Measurements from ENCODE around the gene LGALS7. TPM values are rescaled to one million over a fixed set of nuclear protein-coding genes. Genes with fewer than 3 reads are reported as not detected.

The LGALS7 gene
- total RNA-seq, 1 donor from 2014 or later: not detected

- H3K79me2 ChIP-seq (ENCODE audit: insufficient read depth, low read length): no peaks in the 10 kb centered on the region
Observed at GRCh38 chr19:38769635-38770211, 3.6 kb downstream of the LGALS7 start.

GRCh38 chr19:38766276-38767047 is 6.9 kb downstream of the LGALS7 start:
- no peaks in the 10 kb centered on the region for H3K4me1 ChIP-seq (ENCODE audit: insufficient read depth, low read length)
- H3K4me3 Mint-ChIP-seq (ENCODE audit: unreplicated experiment): no peak overlapping the region
- FAIRE-seq (no peak), DNase-seq (ENCODE audit: low read depth) (no peak)
- no peak overlapping the region for H3K9ac ChIP-seq (ENCODE audit: low read length)
- H3K4me3 ChIP-seq (ENCODE audit: insufficient read depth, low read depth, low read length): no peak overlapping the region
- no peak overlapping the region for H3K27ac ChIP-seq (ENCODE audit: low read depth, low read length)
- TF ChIP-seq EZH2 (IDR thresholded peaks at IDR 0.05; ENCODE audit: insufficient read depth, low read length) (no peak), CTCF (IDR thresholded peaks at IDR 0.05; ENCODE audit: insufficient read depth, low read depth, low read length) (no peak)
- no peaks in the 10 kb centered on the region for H3K79me2 ChIP-seq (ENCODE audit: insufficient read depth, low read length)
- no peaks in the 10 kb centered on the region for H4K20me1 ChIP-seq (ENCODE audit: insufficient read depth, low read length)
- no peaks in the 10 kb centered on the region for H3K36me3 Mint-ChIP-seq (ENCODE audit: low read depth, unreplicated experiment)
- no peaks in the 10 kb centered on the region for H3K27me3 ChIP-seq (ENCODE audit: insufficient read depth, low read length)
- H2AFZ ChIP-seq (ENCODE audit: low read depth, low read length): no peak overlapping the region
- peaks cover 3% of the 10 kb centered on the region for H3K9me3 Mint-ChIP-seq (ENCODE audit: unreplicated experiment)
- no peaks in the 10 kb centered on the region for H3K4me1 Mint-ChIP-seq (ENCODE audit: low read depth, unreplicated experiment)
- H3K27me3 Mint-ChIP-seq (ENCODE audit: low read depth, unreplicated experiment): peaks cover 5% of the 10 kb centered on the region
- H3K36me3 ChIP-seq (ENCODE audit: insufficient read depth, low read length): no peaks in the 10 kb centered on the region
- H3K27ac Mint-ChIP-seq (ENCODE audit: unreplicated experiment): no peak overlapping the region
- H3K9me3 ChIP-seq (ENCODE audit: insufficient read depth, low read depth, low read length): no peaks in the 10 kb centered on the region
- no peak overlapping the region for H3K4me2 ChIP-seq (ENCODE audit: low read length)

More at GRCh38 chr19:38769635-38770211, 3.6 kb downstream of the LGALS7 start:
- Histone ChIP-seq H3K27me3 (ENCODE audit: insufficient read depth, low read length) (no peaks in the 10 kb centered on the region), H2AFZ (ENCODE audit: low read depth, low read length) (peak overlapping the region; percentile 94), H3K27ac (ENCODE audit: low read depth, low read length) (no peak overlapping the region), H3K9ac (ENCODE audit: low read length) (no peak overlapping the region), H3K4me2 (ENCODE audit: low read length) (peak overlapping the region; percentile 57), H3K4me3 (ENCODE audit: insufficient read depth, low read depth, low read length) (no peak overlapping the region), H3K9me3 (ENCODE audit: insufficient read depth, low read depth, low read length) (no peaks in the 10 kb centered on the region), H3K4me1 (ENCODE audit: insufficient read depth, low read length) (no peaks in the 10 kb centered on the region), H3K36me3 (ENCODE audit: insufficient read depth, low read length) (no peaks in the 10 kb centered on the region), H4K20me1 (ENCODE audit: insufficient read depth, low read length) (no peaks in the 10 kb centered on the region)
- DNase-seq (ENCODE audit: low read depth) (peak; percentile 19), FAIRE-seq (no peak)
- Mint-ChIP-seq H3K27me3 (ENCODE audit: low read depth, unreplicated experiment) (peaks cover 10% of the 10 kb centered on the region), H3K4me1 (ENCODE audit: low read depth, unreplicated experiment) (no peaks in the 10 kb centered on the region), H3K4me3 (ENCODE audit: unreplicated experiment) (no peak overlapping the region), H3K9me3 (ENCODE audit: unreplicated experiment) (peaks cover 3% of the 10 kb centered on the region), H3K36me3 (ENCODE audit: low read depth, unreplicated experiment) (no peaks in the 10 kb centered on the region), H3K27ac (ENCODE audit: unreplicated experiment) (no peak overlapping the region)
- TF ChIP-seq EZH2 (IDR thresholded peaks at IDR 0.05; ENCODE audit: insufficient read depth, low read length): no peak
- TF ChIP-seq CTCF (IDR thresholded peaks at IDR 0.05; ENCODE audit: insufficient read depth, low read depth, low read length): peak; percentile 21

- Histone ChIP-seq H4K20me1 (ENCODE audit: insufficient read depth, low read length) (no peaks in the 10 kb centered on the region), H3K27ac (ENCODE audit: low read depth, low read length) (no peak overlapping the region), H3K9me3 (ENCODE audit: insufficient read depth, low read depth, low read length) (no peaks in the 10 kb centered on the region), H3K4me1 (ENCODE audit: insufficient read depth, low read length) (no peaks in the 10 kb centered on the region), H3K36me3 (ENCODE audit: insufficient read depth, low read length) (no peaks in the 10 kb centered on the region), H3K4me3 (ENCODE audit: insufficient read depth, low read depth, low read length) (no peak overlapping the region), H3K27me3 (ENCODE audit: insufficient read depth, low read length) (no peaks in the 10 kb centered on the region), H3K9ac (ENCODE audit: low read length) (no peak overlapping the region), H3K4me2 (ENCODE audit: low read length) (no peak overlapping the region), H2AFZ (ENCODE audit: low read depth, low read length) (no peak overlapping the region), H3K79me2 (ENCODE audit: insufficient read depth, low read length) (no peaks in the 10 kb centered on the region)
- no peak overlapping the region for H3K27ac Mint-ChIP-seq (ENCODE audit: unreplicated experiment)
- peaks cover 3% of the 10 kb centered on the region for H3K9me3 Mint-ChIP-seq (ENCODE audit: unreplicated experiment)
- no peak for DNase-seq (ENCODE audit: low read depth)
- FAIRE-seq: no peak
- H3K4me1 Mint-ChIP-seq (ENCODE audit: low read depth, unreplicated experiment): no peaks in the 10 kb centered on the region
- peaks cover 5% of the 10 kb centered on the region for H3K27me3 Mint-ChIP-seq (ENCODE audit: low read depth, unreplicated experiment)
- no peaks in the 10 kb centered on the region for H3K36me3 Mint-ChIP-seq (ENCODE audit: low read depth, unreplicated experiment)
- H3K4me3 Mint-ChIP-seq (ENCODE audit: unreplicated experiment): no peak overlapping the region
- TF ChIP-seq EZH2 (IDR thresholded peaks at IDR 0.05; ENCODE audit: insufficient read depth, low read length) (no peak), CTCF (IDR thresholded peaks at IDR 0.05; ENCODE audit: insufficient read depth, low read depth, low read length) (no peak)
Observed at GRCh38 chr19:38765214-38765613, 8.1 kb downstream of the LGALS7 start.

Measured in astrocyte (in vitro differentiated cells and primary cell).